OCI-LY7 (cell line): ENCODE data around the gene TTBK1.

ENCODE experiments used
- EZH2phosphoT487 ChIP-seq: fragments of 200-600 bp; sonication (generic); IDR thresholded peaks from 2 replicates; pipeline ENCODE4 v1.6.1; 2018; ENCODE audit warnings: low read depth, borderline replicate concordance, mild to moderate bottlenecking, mixed run types, antibody characterized with exemption, low read length, moderate library complexity, mixed read lengths
- TF ChIP-seq, protein P1 (sequence below): fragments of 200-600 bp; sonication (generic); conservative IDR thresholded peaks from 2 replicates; pipeline ENCODE4 v1.5.1; 2014; ENCODE audit warnings: mild to moderate bottlenecking, antibody characterized with exemption, low read length, moderate library complexity, mixed read lengths

DNA sequence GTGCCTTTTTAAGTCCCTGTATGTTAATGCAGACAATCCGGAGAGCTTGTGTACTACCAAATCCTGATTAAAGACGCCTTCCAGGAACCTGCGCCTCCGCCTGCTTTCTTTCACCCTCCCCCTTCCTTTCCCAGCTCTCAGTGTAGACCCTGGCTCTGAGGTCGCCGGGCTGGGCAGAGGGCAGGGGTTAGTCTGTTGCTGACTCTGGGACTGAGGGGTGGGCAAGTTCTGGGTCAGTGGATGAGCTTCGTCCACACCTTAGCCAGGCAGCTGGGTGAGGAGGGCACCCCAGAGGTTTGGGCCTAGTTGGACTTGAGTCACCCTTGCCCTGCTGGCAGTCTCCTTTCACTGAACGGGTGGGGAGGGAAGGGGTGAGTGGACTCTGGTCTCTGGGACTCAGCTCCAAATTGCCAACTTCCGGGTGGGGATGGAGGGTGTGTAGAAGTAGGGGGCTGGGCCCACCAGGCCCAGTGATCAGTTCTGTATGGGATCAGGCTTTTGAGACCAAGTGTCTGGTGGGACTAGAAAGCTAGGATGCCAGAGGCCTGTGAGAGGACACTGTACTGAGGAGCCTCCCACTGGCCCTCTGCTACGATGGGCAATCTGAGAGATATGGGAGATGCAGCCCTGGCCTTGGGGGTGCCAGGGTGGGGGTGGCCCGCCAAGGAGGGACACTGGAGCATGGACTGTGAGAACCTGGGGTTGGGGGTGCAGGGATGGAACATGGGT, 33.5 kb downstream of the TTBK1 start:
- TF ChIP-seq, protein P1, sequence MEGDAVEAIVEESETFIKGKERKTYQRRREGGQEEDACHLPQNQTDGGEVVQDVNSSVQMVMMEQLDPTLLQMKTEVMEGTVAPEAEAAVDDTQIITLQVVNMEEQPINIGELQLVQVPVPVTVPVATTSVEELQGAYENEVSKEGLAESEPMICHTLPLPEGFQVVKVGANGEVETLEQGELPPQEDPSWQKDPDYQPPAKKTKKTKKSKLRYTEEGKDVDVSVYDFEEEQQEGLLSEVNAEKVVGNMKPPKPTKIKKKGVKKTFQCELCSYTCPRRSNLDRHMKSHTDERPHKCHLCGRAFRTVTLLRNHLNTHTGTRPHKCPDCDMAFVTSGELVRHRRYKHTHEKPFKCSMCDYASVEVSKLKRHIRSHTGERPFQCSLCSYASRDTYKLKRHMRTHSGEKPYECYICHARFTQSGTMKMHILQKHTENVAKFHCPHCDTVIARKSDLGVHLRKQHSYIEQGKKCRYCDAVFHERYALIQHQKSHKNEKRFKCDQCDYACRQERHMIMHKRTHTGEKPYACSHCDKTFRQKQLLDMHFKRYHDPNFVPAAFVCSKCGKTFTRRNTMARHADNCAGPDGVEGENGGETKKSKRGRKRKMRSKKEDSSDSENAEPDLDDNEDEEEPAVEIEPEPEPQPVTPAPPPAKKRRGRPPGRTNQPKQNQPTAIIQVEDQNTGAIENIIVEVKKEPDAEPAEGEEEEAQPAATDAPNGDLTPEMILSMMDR: no peak
- TF ChIP-seq EZH2phosphoT487: no peak
